Thyroid gland (tissue), 4 donors: ENCODE results near the gene P2RX2.

ENCODE experiments used
- CTCF ChIP-seq, 6 experiments: fragments of 200-600 bp in 3 of 6; fragments of 450-650 bp in 3 of 6; sonication (generic) in 3 of 6; IDR thresholded peaks; one replicate each; pipeline ENCODE4 v1.5.1; 2016 to 2019; ENCODE audit warnings: antibody characterized with exemption in 6 of 6, mild to moderate bottlenecking in 2 of 6, inconsistent platforms in 1 of 6, moderate library complexity in 1 of 6
- POLR2A ChIP-seq, 2 donors: fragments of 450-650 bp; IDR thresholded peaks; one replicate each; pipeline ENCODE4 v1.6.1; 2017; ENCODE audit warnings: antibody characterized with exemption in 2 of 2, mild to moderate bottlenecking in 2 of 2, moderate library complexity in 1 of 2

GRCh38 chr12:132635076-132635955 is 16.7 kb downstream of the P2RX2 start:
- TF ChIP-seq CTCF (IDR thresholded peaks at IDR 0.05): no peak
- no peak for TF ChIP-seq POLR2A (IDR thresholded peaks at IDR 0.05)
